Panc1 (cell line): ENCODE data around the gene NFS1. TPM values are rescaled to one million over a fixed set of nuclear protein-coding genes. Genes with fewer than 3 reads are reported as not detected.

Experiments
- ATAC-seq: fragments of 200-7000 bp; cut with Tn5 transposase; 2 replicates; pipeline ENCODE4 v1.9.1; 2020; ENCODE audit warnings: mild to moderate bottlenecking, moderate library complexity
- BruUV-seq: library from RNA; stranded (reverse); fragments of 400-500 nt; replicated peaks from 2 replicates; lab custom pipeline; 2021; lab: Mats Ljungman, UMichigan
- CTCF ChIA-PET: fragments of 300-600 bp; sonication (Branson Sonifier 250); formaldehyde crosslinking; loops from one replicate; lab custom pipeline; 2022; ENCODE audit warnings: antibody characterized with exemption; lab: Charles Lee
- POLR2A ChIA-PET: fragments of 300-600 bp; sonication (Branson Sonifier 250); formaldehyde crosslinking; loops from one replicate; lab custom pipeline; 2022; ENCODE audit warnings: antibody characterized with exemption; lab: Charles Lee
- DNase-seq: peaks from one replicate; pipeline ENCODE4 v3.0.0-alpha.2; 2010; ENCODE audit warnings: low read depth, low spot score
- H3K27ac ChIP-seq: 2 replicates; pipeline ENCODE4 v1.5.1; 2011; ENCODE audit warnings: mild to moderate bottlenecking, low read length, inconsistent platforms
- H3K27me3 ChIP-seq: fragments of 200-500 bp; sonication (Bioruptor generic); 2 replicates; pipeline ENCODE4 v1.6.0; 2014; ENCODE audit warnings: low read length, inconsistent platforms; ENCODE audit not compliant: control insufficient read depth, insufficient read depth
- H3K36me3 ChIP-seq: fragments of 200-500 bp; sonication (Bioruptor generic); 2 replicates; pipeline ENCODE4 v1.5.1; 2014; ENCODE audit warnings: inconsistent platforms, mild to moderate bottlenecking, low read length, moderate library complexity; ENCODE audit not compliant: control insufficient read depth, insufficient read depth
- H3K4me1 ChIP-seq: 2 replicates; pipeline ENCODE4 v1.5.1; 2011; ENCODE audit warnings: inconsistent platforms, mild to moderate bottlenecking, low read length, moderate library complexity; ENCODE audit not compliant: control insufficient read depth, insufficient read depth
- H3K4me3 ChIP-seq, 2 experiments: 2 replicates each; pipeline ENCODE4 v1.5.1; 2011 to 2012; ENCODE audit warnings: low read depth in 2 of 2, low read length in 2 of 2, mild to moderate bottlenecking in 2 of 2, inconsistent platforms in 1 of 2, moderate library complexity in 1 of 2
- H3K9me3 ChIP-seq: fragments of 200-500 bp; sonication (Bioruptor generic); 2 replicates; pipeline ENCODE4 v1.5.1; 2014; ENCODE audit warnings: low read depth, mild to moderate bottlenecking, inconsistent platforms, low read length, moderate library complexity; ENCODE audit not compliant: control insufficient read depth, insufficient read depth
- POLR2AphosphoS5 ChIP-seq: IDR thresholded peaks from 2 replicates; pipeline ENCODE4 v1.6.1; 2012; ENCODE audit warnings: mild to moderate bottlenecking, low read depth, low read length, moderate library complexity
- SIN3A ChIP-seq: IDR thresholded peaks from 2 replicates; pipeline ENCODE4 v1.6.1; 2012; ENCODE audit warnings: low read depth, mild to moderate bottlenecking, low read length, moderate library complexity, borderline replicate concordance; ENCODE audit not compliant: insufficient read depth
- TCF7L2 ChIP-seq: IDR thresholded peaks from 2 replicates; pipeline ENCODE4 v1.6.1; 2011; ENCODE audit warnings: mild to moderate bottlenecking, low read depth, low read length, inconsistent platforms
- in situ Hi-C: cut with HindIII; loops from 2 replicates; pipeline ENCODE4 v1.10.0; 2016; ENCODE audit warnings: low sequenced_read_pairs, low pct_unique_long_range_greater_than_20kb
- intact Hi-C: fragments of 100-400 bp; cut with micrococcal nuclease; formaldehyde crosslinking; loops from one replicate; pipeline ENCODE4 v1.10.0; 2022; ENCODE audit not compliant: unreplicated experiment
- total RNA-seq: library from RNA; stranded (reverse); gene quantifications from one replicate; pipeline ENCODE4 v1.2.1, GENCODE V29; 2021; ENCODE audit not compliant: unreplicated experiment
- TF ChIP-seq, protein P1 (sequence below): fragments of 450-650 bp; IDR thresholded peaks from 2 replicates; pipeline ENCODE4 v1.5.1; 2017; ENCODE audit warnings: mild to moderate bottlenecking
- TF ChIP-seq, protein P2 (sequence below), 2 experiments: IDR thresholded peaks; 2 replicates each; pipeline ENCODE4 v1.6.1; 2011 to 2012; ENCODE audit warnings: low read depth in 2 of 2, control low read depth in 1 of 2, low read length in 1 of 2, mild to moderate bottlenecking in 1 of 2, moderate library complexity in 1 of 2; ENCODE audit not compliant: insufficient read depth in 1 of 2

Gene NFS1
- total RNA-seq, 1 experiment from 2014 or later: 44.9 TPM

DNA sequence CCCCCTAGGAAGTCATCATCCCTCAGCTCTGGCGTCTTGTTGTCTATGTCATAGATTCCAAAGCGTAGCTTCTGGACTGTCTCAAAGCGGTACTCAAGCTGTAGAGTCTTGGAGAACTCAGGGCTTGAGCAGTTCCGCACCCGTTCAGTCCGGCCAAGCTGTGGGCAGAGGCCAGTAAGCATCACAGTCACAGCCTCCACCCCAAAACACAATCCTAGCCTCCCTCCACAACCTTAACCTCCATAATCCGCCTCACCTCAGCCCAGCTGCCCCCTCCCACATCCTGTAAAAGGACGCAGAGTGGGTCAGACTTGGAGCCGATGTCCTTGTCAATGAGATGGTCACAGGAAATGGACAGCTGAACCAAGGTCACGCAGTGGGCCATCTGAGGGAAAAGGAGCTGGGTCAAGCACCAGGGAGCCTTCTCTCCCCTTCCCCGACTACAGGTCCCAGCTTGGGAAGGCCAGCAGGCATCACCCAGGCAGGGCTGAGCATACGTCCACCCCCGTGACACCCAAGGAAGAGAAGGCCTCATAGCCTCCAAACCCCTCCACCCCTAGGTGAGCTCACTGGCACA lies 66.5 kb downstream of the NFS1 start:
- DNase-seq (no peak), ATAC-seq (no peak)
- Histone ChIP-seq H3K36me3 (peaks cover 8% of the 10 kb centered on the region), H3K9me3 (no peaks in the 10 kb centered on the region), H3K27ac (no peak overlapping the region), H3K4me1 (no peaks in the 10 kb centered on the region), H3K4me3 (no peak overlapping the region), H3K27me3 (no peaks in the 10 kb centered on the region)
- TF ChIP-seq POLR2AphosphoS5 (no peak), SIN3A (no peak)
- TF ChIP-seq, protein P1, sequence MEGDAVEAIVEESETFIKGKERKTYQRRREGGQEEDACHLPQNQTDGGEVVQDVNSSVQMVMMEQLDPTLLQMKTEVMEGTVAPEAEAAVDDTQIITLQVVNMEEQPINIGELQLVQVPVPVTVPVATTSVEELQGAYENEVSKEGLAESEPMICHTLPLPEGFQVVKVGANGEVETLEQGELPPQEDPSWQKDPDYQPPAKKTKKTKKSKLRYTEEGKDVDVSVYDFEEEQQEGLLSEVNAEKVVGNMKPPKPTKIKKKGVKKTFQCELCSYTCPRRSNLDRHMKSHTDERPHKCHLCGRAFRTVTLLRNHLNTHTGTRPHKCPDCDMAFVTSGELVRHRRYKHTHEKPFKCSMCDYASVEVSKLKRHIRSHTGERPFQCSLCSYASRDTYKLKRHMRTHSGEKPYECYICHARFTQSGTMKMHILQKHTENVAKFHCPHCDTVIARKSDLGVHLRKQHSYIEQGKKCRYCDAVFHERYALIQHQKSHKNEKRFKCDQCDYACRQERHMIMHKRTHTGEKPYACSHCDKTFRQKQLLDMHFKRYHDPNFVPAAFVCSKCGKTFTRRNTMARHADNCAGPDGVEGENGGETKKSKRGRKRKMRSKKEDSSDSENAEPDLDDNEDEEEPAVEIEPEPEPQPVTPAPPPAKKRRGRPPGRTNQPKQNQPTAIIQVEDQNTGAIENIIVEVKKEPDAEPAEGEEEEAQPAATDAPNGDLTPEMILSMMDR: no peak
- TF ChIP-seq, protein P2, sequence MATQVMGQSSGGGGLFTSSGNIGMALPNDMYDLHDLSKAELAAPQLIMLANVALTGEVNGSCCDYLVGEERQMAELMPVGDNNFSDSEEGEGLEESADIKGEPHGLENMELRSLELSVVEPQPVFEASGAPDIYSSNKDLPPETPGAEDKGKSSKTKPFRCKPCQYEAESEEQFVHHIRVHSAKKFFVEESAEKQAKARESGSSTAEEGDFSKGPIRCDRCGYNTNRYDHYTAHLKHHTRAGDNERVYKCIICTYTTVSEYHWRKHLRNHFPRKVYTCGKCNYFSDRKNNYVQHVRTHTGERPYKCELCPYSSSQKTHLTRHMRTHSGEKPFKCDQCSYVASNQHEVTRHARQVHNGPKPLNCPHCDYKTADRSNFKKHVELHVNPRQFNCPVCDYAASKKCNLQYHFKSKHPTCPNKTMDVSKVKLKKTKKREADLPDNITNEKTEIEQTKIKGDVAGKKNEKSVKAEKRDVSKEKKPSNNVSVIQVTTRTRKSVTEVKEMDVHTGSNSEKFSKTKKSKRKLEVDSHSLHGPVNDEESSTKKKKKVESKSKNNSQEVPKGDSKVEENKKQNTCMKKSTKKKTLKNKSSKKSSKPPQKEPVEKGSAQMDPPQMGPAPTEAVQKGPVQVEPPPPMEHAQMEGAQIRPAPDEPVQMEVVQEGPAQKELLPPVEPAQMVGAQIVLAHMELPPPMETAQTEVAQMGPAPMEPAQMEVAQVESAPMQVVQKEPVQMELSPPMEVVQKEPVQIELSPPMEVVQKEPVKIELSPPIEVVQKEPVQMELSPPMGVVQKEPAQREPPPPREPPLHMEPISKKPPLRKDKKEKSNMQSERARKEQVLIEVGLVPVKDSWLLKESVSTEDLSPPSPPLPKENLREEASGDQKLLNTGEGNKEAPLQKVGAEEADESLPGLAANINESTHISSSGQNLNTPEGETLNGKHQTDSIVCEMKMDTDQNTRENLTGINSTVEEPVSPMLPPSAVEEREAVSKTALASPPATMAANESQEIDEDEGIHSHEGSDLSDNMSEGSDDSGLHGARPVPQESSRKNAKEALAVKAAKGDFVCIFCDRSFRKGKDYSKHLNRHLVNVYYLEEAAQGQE (IDR thresholded peaks at IDR 0.05; ENCODE audit: insufficient read depth in 1 of 2, low read depth in 2 of 2, low read length in 1 of 2): no peak
- intact Hi-C loops: no loop called here
- ChIA-PET CTCF (no interaction called here), POLR2A (no interaction called here)
- in situ Hi-C loops: no loop called here
- no TSS peak for BruUV-seq

DNA sequence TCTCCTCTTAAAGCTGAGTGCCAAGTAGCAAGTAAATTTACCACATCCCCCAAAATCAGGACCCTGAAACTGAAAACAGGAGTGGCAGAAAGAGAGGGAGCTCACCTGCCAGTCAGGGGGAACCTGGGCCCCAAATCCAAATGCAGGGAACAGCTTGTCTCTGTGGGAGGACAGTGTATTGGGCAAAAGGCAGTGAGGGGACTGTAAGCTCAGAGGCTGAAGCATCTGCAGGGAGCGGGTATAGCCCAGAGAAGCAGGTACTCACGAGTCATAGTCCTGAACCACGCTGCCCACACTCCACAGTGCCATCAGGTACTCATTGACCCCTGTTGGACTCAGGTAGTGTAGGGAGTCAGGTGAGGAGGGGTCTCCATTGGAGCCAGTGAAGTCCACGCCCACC lies 68.5 kb downstream of the NFS1 start:
- ATAC-seq (no peak), DNase-seq (no peak)
- POLR2A ChIA-PET: interaction anchor here (1.1 kb wide), 1 partner anchor 10 kb away, joined by 3 read pairs; no protein-coding TSS in a partner anchor
- Histone ChIP-seq H3K27ac (no peak overlapping the region), H3K9me3 (no peaks in the 10 kb centered on the region), H3K36me3 (peaks cover 8% of the 10 kb centered on the region), H3K4me3 (no peak overlapping the region), H3K4me1 (no peaks in the 10 kb centered on the region), H3K27me3 (no peaks in the 10 kb centered on the region)
- TF ChIP-seq, protein P2 (IDR thresholded peaks at IDR 0.05; ENCODE audit: insufficient read depth in 1 of 2, low read depth in 2 of 2, low read length in 1 of 2): no peak
- TF ChIP-seq, protein P1: no peak
- no peak for TF ChIP-seq TCF7L2
- intact Hi-C loops (no loop called here), in situ Hi-C loops (no loop called here)
- no TSS peak for BruUV-seq
- CTCF ChIA-PET: no interaction called here
